Measurements from ENCODE around the gene NEB.
"Not testable (repeated sequence)": the region's sequence is repeated elsewhere in the genome, so short reads cannot be mapped to it uniquely, and the experiment has no call there.

Gene NEB

GRCh38 chr2:151607459-151608424, 126.5 kb downstream of the NEB start:
- DNase-seq = not testable (repeated sequence)

GRCh38 chr2:151603530-151603929, 130.7 kb downstream of the NEB start:
- not testable (repeated sequence) for DNase-seq

- not testable (repeated sequence) for DNase-seq
These were observed 131.9 kb downstream of the NEB start for GRCh38 chr2:151602402-151602801.

GRCh38 chr2:151601803-151602202, 132.5 kb downstream of the NEB start:
- DNase-seq = not testable (repeated sequence)

GRCh38 chr2:151596903-151597608, 137.2 kb downstream of the NEB start:
- DNase-seq = not testable (repeated sequence)

GRCh38 chr2:151591908-151592255, 142.4 kb downstream of the NEB start:
- DNase-seq = not testable (repeated sequence)

GRCh38 chr2:151591250-151591907, 142.9 kb downstream of the NEB start:
- DNase-seq = not testable (repeated sequence)

GRCh38 chr2:151581300-151581699, 153.0 kb downstream of the NEB start:
- DNase-seq = not testable (repeated sequence)

GRCh38 chr2:151580697-151581096, 153.6 kb downstream of the NEB start:
- not testable (repeated sequence) for DNase-seq

- no peak for DNase-seq
These were observed 157.2 kb downstream of the NEB start for GRCh38 chr2:151577116-151577515.

- no peak for DNase-seq
These were observed 158.2 kb downstream of the NEB start for GRCh38 chr2:151576080-151576479.

GRCh38 chr2:151575338-151575737, 158.9 kb downstream of the NEB start:
- DNase-seq = no peak

- no peak for DNase-seq
These were observed 164.1 kb downstream of the NEB start for GRCh38 chr2:151570191-151570590.

- no peak for DNase-seq
These were observed 165.1 kb downstream of the NEB start for GRCh38 chr2:151569167-151569566.

GRCh38 chr2:151568501-151568900, 165.8 kb downstream of the NEB start:
- DNase-seq = no peak

GRCh38 chr2:151567006-151567405, 167.3 kb downstream of the NEB start:
- no peak for DNase-seq

GRCh38 chr2:151562398-151562797, 171.9 kb downstream of the NEB start:
- no peak for DNase-seq

- no peak for DNase-seq
These were observed 174.0 kb downstream of the NEB start for GRCh38 chr2:151560289-151560688.

GRCh38 chr2:151559431-151559830, 174.8 kb downstream of the NEB start:
- not testable (repeated sequence) for DNase-seq

GRCh38 chr2:151557883-151558282, 176.4 kb downstream of the NEB start:
- peak; percentile 67 for DNase-seq

- no peak for DNase-seq
These were observed 178.2 kb downstream of the NEB start for GRCh38 chr2:151556121-151556520.

- no peak for DNase-seq
These were observed 182.0 kb downstream of the NEB start for GRCh38 chr2:151552287-151552686.

- no peak for DNase-seq
These were observed 182.7 kb downstream of the NEB start for GRCh38 chr2:151551556-151551955.

Data from MV-4-11 (cell line).